PC-3 (cell line): ENCODE results near the gene CCNL2. TPM values are rescaled to one million over a fixed set of nuclear protein-coding genes. Genes with fewer than 3 reads are reported as not detected.
A peak's percentile ranks its signal among the peaks of the same experiment; 100 is the strongest.

Experiments
- ATAC-seq: fragments of 200-7000 bp; cut with Tn5 transposase; 2 replicates; pipeline ENCODE4 v1.9.1; 2020; ENCODE audit warnings: mild to moderate bottlenecking, moderate library complexity
- BruUV-seq: library from RNA; stranded (reverse); fragments of 400-500 nt; replicated peaks from 2 replicates; lab custom pipeline; 2021; lab: Mats Ljungman, UMichigan
- CTCF ChIA-PET: fragments of 300-600 bp; sonication (Branson Sonifier 250); formaldehyde crosslinking; loops from one replicate; lab custom pipeline; 2022; ENCODE audit warnings: antibody characterized with exemption; lab: Charles Lee
- POLR2A ChIA-PET: fragments of 300-600 bp; sonication (Branson Sonifier 250); formaldehyde crosslinking; loops from one replicate; lab custom pipeline; 2022; ENCODE audit warnings: antibody characterized with exemption; ENCODE audit not compliant: unreplicated experiment; lab: Charles Lee
- DNase-seq: peaks from one replicate; pipeline ENCODE4 v3.0.0-alpha.2; 2015
- H2AFZ ChIP-seq: fragments of 300-600 bp; sonication (generic); 2 replicates; pipeline ENCODE4 v1.6.0; 2016; ENCODE audit warnings: antibody characterized with exemption, low read length
- H3F3A ChIP-seq: fragments of 300-600 bp; sonication (generic); one replicate; pipeline ENCODE4 v1.6.0; 2017; ENCODE audit warnings: antibody characterized with exemption, low read length, control low read depth, mild to moderate bottlenecking; ENCODE audit not compliant: unreplicated experiment
- H3K27ac ChIP-seq: fragments of 300-600 bp; sonication (generic); 2 replicates; pipeline ENCODE4 v1.5.1; 2016; ENCODE audit warnings: mild to moderate bottlenecking, low read length
- H3K27me3 ChIP-seq: fragments of 300-600 bp; sonication (generic); 2 replicates; pipeline ENCODE4 v1.6.1; 2016; ENCODE audit warnings: low read length, mixed read lengths
- H3K36me3 ChIP-seq: fragments of 300-600 bp; sonication (generic); 2 replicates; pipeline ENCODE4 v1.6.1; 2016; ENCODE audit warnings: low read depth, mixed run types, low read length, mixed read lengths
- H3K4me1 ChIP-seq: fragments of 300-600 bp; sonication (generic); 2 replicates; pipeline ENCODE4 v1.5.1; 2016; ENCODE audit warnings: low read length; ENCODE audit not compliant: insufficient read depth
- H3K4me2 ChIP-seq: fragments of 300-600 bp; sonication (generic); 2 replicates; pipeline ENCODE4 v1.6.0; 2016; ENCODE audit warnings: low read length
- H3K4me3 ChIP-seq: fragments of 300-600 bp; sonication (generic); 2 replicates; pipeline ENCODE4 v1.5.1; 2016; ENCODE audit warnings: mild to moderate bottlenecking, low read length, mixed read lengths
- H3K79me2 ChIP-seq: fragments of 300-600 bp; sonication (generic); 2 replicates; pipeline ENCODE4 v1.6.1; 2017; ENCODE audit warnings: low read length, mixed read lengths
- H3K9ac ChIP-seq: fragments of 300-600 bp; sonication (generic); 2 replicates; pipeline ENCODE4 v1.6.0; 2016; ENCODE audit warnings: mild to moderate bottlenecking, low read length
- H3K9me2 ChIP-seq: fragments of 300-600 bp; sonication (generic); replicated peaks from 2 replicates; pipeline ENCODE4 v1.6.1; 2016; ENCODE audit warnings: mixed run types, low read length, mixed read lengths
- H3K9me3 ChIP-seq: fragments of 300-600 bp; sonication (generic); 2 replicates; pipeline ENCODE4 v1.6.1; 2016; ENCODE audit warnings: low read length, mixed read lengths
- H4K20me1 ChIP-seq: fragments of 300-600 bp; sonication (generic); 2 replicates; pipeline ENCODE4 v1.6.1; 2016; ENCODE audit warnings: low read length, mixed read lengths
- CTCF ChIP-seq: fragments of 300-600 bp; sonication (generic); conservative IDR thresholded peaks from 2 replicates; pipeline ENCODE4 v1.5.1; 2017; ENCODE audit warnings: antibody characterized with exemption, low read depth, mild to moderate bottlenecking, low read length
- EZH2 ChIP-seq: fragments of 300-600 bp; sonication (generic); IDR thresholded peaks from one replicate; pipeline ENCODE4 v1.6.1; 2017; ENCODE audit warnings: antibody characterized with exemption, mild to moderate bottlenecking, low read length; ENCODE audit not compliant: unreplicated experiment
- EZH2phosphoT487 ChIP-seq: fragments of 300-600 bp; sonication (generic); IDR thresholded peaks from 2 replicates; pipeline ENCODE4 v1.6.1; 2018; ENCODE audit warnings: mild to moderate bottlenecking, antibody characterized with exemption, low read length, borderline replicate concordance
- intact Hi-C: fragments of 100-400 bp; cut with micrococcal nuclease; formaldehyde crosslinking; loops from 2 replicates; pipeline ENCODE4 v1.9.0; 2023
- total RNA-seq: library from RNA; depleted of rRNA; stranded (reverse); fragments of >200 nt; gene quantifications from 2 replicates; pipeline ENCODE4 v1.2.3, GENCODE V29; 2014

The CCNL2 gene
- total RNA-seq, 1 experiment from 2014 or later: 385 TPM

- peaks cover 9% of the 10 kb centered on the region for H3F3A ChIP-seq
- TF ChIP-seq EZH2phosphoT487 (no peak), EZH2 (no peak), CTCF (no peak)
- H3K27me3 ChIP-seq: no peaks in the 10 kb centered on the region
- H3K4me2 ChIP-seq: peak overlapping the region; percentile 99
- no peaks in the 10 kb centered on the region for H3K9me2 ChIP-seq
- H3K36me3 ChIP-seq: peaks cover 10% of the 10 kb centered on the region; the same call in 1 of the 2 replicates
- intact Hi-C loops: no loop called here
- H3K27ac ChIP-seq: no peak overlapping the region
- ATAC-seq: no peak
- no peak for DNase-seq
- no peaks in the 10 kb centered on the region for H4K20me1 ChIP-seq
- H3K79me2 ChIP-seq: peaks cover 35% of the 10 kb centered on the region
- POLR2A ChIA-PET: interaction anchor here (0.6 kb wide), 1 partner anchor 372 kb away, joined by 4 read pairs; no protein-coding TSS in a partner anchor
- CTCF ChIA-PET: interaction anchor here (1.2 kb wide), 1 partner anchor 131 kb away, joined by 3 read pairs; no protein-coding TSS in a partner anchor
- H3K4me1 ChIP-seq: peaks cover 20% of the 10 kb centered on the region
- peak overlapping the region; percentile 96 for H3K4me3 ChIP-seq
- H2AFZ ChIP-seq: no peak overlapping the region
- no peaks in the 10 kb centered on the region for H3K9me3 ChIP-seq
- no TSS peak for BruUV-seq
- H3K9ac ChIP-seq: peak overlapping the region; percentile 98; the same call in 1 of the 2 replicates
Observed at GRCh38 chr1:1373051-1373814, 25.9 kb downstream of the CCNL2 start.

GRCh38 chr1:1371746-1372711 lies 27.1 kb downstream of the CCNL2 start:
- peak overlapping the region; percentile 13; the same call in 1 of the 2 replicates for H3K4me2 ChIP-seq
- H3K4me1 ChIP-seq: peaks cover 20% of the 10 kb centered on the region
- H3K27me3 ChIP-seq: no peaks in the 10 kb centered on the region
- DNase-seq (peak; percentile 72), ATAC-seq (peak; percentile 25)
- H3K79me2 ChIP-seq: peaks cover 35% of the 10 kb centered on the region
- BruUV-seq: no TSS peak
- peaks cover 9% of the 10 kb centered on the region for H3F3A ChIP-seq
- ChIA-PET POLR2A (no interaction called here), CTCF (no interaction called here)
- 0 out of 2 replicates have a peak, but pooled peaks cover 3% of the 10 kb centered on the region for H3K9me3 ChIP-seq
- intact Hi-C loops: no loop called here
- H3K9ac ChIP-seq: no peak overlapping the region
- no peak for TF ChIP-seq EZH2phosphoT487
- TF ChIP-seq CTCF: peak; percentile 96
- no peak overlapping the region for H3K4me3 ChIP-seq
- no peaks in the 10 kb centered on the region for H4K20me1 ChIP-seq
- H3K36me3 ChIP-seq: peaks cover 10% of the 10 kb centered on the region; the same call in 1 of the 2 replicates
- no peak overlapping the region for H2AFZ ChIP-seq
- H3K27ac ChIP-seq: no peak overlapping the region
- no peaks in the 10 kb centered on the region for H3K9me2 ChIP-seq
